IPS DF 19.7 (cell line): Measurements from ENCODE around the gene CACNA1C.

Experiments
- DNase-seq: peaks from one replicate; pipeline ENCODE4 v3.0.0-alpha.2; 2013; ENCODE audit warnings: low read depth, low spot score

Gene CACNA1C

DNA sequence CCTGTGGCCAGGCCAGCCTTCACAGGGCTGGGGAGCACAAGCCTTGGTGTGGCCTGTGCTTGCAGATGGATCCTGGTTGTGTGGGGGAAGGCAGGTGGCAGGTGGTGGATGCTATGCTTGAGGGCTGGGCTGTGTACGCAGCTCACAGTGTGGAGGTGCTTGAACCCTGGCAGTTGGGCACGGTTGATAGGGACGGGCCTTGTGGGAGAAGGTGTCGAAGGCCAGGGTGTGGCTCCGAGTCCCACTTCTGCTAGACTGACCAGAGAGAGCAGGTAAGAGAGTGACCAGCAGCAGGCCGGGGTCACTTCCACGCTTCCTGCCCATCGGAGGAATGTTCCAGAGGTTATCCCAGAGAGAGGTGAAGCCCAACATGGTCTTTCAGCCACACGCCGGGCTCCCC is 85.5 kb downstream of the CACNA1C start:
- no peak for DNase-seq

DNA sequence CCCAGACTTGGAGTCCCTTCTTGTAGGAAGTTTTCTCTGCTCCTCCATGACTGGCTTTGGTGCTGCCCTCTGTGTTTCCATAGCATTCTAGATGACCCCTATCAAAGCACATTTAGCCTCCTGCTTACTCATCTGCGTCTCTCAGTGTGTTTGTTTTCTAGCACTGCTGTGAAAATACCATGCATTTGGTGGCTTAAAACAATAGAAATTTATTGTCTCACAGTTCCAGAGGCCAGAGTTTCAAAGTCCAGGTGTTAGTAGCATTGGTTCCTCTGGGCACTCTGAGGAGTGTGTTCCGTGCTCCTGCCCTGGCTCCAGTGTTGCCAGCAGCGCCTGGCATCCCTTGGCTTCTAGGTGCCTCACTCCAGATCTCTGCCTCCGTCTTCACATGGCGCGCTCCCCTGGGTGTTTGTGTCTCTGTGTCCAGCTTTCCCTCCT is 86.1 kb downstream of the CACNA1C start:
- no peak for DNase-seq

DNA sequence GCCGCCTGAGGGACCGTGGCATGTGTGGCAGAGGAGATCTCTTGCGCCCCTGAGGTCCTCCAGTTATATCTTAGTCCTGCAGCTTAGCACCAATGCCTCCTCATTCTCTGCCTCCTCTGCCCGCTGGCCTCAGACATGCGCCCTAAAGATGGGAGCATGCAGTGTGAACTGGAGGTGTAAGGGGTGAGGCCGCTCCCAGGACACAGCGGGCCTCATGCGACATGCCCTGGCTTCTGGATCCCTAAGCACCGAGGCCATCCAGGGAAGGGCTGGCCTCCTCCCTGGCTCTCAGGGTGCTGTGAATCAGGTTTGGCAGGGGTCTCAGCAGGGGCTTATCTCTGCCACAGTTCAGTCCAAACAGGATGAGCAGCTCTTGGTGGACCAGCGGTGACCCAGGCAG is 86.9 kb downstream of the CACNA1C start:
- no peak for DNase-seq

DNA sequence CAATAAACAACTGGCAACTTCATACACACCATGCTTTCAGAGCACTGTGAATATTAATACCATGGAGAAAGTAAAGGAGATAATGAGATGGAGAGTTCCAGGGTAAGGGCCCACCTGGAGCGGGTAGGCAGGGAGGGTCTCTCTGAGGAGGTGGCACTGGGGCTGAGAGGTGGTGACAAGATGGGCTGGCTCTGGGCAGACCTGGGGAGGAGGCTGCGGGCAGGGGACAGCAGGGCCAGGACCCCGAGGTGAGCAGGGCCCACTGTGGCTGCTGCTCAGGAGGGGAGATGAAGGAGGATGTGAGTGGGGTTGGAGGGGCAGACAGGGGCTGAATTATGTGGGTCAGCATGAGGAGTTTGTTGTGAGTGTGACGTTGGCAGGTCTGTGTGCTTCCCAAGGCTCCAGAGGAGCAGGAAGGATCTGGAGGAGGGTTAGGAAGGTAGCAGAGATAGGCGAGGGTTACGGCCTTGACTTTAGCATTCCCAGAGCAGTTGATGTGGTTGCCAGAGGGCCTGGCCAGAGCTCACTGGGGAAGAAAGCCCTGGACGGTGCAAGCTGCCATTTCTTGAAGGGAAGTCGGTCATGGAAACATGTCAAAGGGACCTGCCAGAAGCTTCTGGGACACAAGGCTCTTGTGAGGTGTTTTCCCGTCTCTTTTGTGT is 88.2 kb downstream of the CACNA1C start:
- DNase-seq: no peak

DNA sequence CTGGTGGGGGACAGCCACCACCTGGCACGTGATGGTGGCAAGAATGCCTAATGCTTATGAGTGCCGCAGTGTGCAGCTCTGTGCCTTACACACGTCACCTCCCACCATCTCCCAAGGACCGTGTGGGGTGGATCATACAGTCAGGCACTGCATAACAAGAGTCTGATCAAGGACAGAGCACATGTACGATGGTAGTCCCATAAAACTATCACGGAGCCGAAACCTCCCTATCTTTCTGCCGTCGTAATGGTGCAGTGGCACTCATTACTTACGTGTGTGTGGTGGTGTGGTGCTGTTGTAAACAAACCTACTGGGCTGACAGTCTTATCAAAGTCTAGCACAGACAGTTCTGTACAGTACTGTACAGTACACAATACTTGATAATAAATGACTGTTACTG is 89.3 kb downstream of the CACNA1C start:
- DNase-seq: no peak

DNA sequence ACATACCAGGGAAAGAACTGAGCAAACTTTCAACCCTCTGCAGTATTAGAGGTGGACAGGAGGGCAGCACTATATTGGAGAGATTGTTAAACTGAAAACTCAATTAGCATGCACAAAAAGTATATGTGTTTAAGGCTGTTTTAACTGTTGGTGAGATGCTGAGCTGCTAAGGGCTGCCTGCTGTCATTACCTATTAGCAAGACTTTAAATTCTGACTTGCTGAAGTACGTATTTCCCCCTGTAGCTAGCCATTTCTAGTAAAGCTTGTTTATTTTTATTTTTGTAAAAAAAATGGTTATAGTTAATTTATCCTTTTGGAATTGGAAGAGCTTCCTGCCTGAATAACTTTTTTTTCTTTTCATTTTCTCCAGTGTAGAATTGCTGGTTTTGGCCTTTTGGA is 92.2 kb downstream of the CACNA1C start:
- DNase-seq: no peak

DNA sequence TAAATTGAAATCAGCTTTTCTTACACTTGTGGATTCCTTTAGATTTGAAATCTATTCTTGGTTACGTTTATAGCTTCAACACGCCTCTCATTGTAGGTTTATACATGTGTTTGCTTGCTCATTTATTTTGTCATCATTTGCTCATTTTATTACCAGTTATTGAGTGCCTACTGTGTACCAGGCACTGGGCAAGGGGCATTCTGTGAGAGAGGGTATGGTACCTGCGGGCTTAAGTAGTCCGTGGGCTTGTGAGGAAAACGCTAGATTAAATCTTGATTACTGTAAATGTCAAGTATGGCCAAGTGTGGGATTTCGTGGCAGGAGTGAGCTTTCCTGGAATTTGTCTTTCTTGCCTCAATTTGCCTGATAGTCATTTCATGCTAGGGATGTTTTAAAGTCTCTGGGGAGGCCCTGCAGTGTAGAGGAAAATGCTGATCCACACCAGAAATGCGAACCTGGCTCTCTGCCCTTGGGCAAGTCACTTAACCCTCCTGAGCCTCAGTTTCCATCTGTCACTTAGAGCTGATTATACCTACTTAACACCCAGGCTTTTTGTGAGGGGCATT is 92.7 kb downstream of the CACNA1C start:
- DNase-seq: no peak

DNA sequence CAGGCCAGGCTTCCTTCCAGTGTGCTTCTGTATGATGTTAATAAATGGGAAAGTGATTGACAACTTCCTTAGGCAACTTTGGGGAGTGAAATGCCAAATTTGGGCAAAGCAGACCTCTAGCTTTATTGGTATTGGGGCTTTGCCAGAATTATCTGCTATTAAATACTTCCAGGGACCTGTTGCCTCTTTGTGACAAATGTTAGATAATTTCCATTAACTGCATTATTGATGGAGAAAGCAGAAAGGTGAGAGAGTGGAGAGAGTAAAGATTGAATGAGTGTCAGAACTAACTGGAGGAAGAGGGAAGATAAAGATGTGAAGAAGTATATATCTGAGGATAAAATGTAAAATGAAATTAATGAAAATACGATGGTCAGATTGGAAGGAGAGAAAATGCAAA is 94.5 kb downstream of the CACNA1C start:
- no peak for DNase-seq

DNA sequence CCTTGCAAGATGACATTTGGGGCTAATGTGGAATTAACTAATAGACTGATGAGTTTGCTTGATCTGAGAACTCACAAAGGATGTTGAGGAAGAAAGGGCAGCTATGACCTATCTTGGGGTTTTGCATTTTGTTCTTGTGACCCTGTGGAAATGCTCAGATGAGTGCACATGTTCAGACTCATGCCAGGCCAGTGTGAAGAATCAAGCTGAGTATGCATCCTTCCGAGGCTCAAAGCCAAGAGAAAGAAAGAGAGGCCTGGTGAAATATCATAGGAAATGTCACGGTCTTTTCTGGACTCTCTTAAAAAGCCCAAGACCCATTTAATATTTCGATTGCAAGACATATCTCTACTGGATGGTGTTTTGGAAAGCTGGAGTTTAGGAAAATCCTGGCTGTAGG is 96.3 kb downstream of the CACNA1C start:
- DNase-seq: no peak

DNA sequence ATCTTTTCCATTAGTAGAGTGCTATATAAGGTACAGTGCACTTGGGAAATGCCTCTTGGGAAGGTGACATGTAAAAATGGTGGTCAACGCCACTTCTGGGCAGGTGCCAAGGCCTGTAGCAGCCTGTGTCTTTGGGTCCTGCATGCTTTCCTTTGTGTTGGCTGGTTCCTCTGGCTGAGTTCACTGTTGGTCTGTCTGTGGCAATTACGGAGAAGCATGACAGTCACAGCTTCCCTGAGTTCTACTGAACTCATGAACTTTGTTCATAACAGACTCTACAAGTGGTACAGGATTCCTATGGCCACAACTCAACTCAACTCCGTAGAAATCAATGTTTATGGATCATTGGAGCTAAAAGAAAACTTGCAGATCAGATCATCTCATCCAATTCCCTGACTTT is 98.0 kb downstream of the CACNA1C start:
- no peak for DNase-seq

DNA sequence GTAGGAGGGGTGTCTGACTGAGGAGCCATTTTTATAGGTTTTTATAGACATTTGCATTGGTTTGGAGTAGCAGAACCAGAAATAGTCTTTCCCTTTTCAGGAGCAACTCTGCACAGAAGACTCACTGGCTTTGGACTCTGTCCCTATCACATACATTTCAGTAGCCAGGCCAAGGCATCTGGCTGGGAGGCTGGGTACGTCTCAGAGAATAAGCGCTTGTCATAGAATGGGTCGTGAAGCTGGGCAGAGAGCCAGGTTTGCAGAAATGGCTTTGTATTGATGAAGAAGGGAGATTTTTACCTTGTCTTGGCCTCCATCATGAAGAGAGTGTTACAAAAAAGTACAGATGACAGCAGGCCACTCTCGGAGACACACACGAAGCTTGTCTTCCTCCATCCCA is 98.6 kb downstream of the CACNA1C start:
- DNase-seq: no peak

DNA sequence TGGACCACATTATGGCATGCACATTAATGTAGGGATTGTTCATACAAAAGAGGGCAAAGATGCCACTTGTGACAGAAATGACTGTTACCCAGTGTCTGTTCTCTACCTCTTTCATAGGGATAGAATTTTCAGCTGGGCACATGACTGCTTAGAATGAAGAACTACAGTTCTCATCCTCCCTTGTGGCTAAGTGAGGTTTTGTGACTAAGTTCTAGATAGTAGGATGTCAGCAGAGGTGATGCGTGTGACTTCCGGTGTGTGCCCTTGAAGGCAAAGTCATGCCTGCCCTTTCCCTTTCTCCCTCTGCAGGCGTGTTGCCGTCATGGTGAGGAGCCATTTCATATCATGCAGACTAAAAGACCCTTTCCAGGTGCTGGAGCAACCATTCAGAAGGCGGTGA is 99.3 kb downstream of the CACNA1C start:
- no peak for DNase-seq

DNA sequence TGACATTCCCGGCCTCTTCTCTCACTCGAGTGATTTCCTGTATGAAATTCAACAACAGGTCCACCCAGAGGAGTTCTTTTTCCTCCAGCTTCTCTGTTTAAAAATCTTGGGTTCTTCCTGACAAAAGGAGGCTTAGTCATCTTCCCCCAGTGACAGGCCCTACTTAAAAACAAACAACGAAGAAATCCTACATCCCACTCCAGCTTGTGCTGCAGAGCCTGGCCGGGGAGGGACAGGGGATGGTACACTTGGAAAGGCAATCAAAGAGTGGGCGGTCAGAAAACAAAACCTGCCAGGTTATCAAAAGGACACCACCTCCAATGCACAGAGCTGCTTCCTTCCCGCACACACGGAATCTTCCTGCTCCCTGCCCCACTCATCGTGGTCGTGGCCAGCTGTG is 101.3 kb downstream of the CACNA1C start:
- DNase-seq: no peak

DNA sequence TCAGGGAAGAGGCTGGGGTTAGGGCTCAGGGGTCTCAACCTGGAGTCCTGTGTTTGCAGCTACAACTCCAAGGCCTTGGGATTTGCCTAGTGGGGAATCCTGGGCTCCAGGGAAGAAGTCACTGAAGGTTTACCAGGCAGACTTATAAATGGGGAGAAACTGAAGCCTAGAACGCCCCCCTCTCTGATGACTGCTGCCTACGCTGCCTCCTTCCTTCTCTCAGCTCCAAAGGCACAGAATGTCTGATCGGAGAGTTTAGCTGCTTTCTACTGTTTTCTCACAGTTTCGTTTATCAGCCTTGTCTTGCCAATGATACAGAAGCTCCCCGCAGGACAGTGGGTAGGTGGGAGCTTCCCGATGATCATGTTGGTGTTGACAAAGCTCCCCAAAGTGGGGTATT is 101.7 kb downstream of the CACNA1C start:
- DNase-seq: no peak

DNA sequence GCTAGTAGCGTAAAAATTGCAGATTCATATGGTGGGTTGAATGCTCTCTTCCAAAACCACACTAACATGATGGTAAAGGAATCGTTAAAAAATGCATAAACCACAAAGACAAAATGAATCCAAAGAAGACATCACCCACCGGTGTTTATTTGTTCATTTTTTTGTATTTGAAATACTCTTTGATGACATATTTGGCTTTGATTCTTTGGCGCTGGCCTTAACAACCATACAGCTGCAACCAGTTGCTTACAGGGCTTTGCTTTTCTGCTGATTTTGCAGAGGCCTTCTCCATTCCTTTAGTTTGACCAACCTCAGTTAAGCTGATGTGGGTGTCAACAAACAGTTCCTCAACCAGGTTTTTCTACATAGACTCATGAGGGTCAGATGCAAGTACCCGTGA is 103.5 kb downstream of the CACNA1C start:
- DNase-seq: no peak

DNA sequence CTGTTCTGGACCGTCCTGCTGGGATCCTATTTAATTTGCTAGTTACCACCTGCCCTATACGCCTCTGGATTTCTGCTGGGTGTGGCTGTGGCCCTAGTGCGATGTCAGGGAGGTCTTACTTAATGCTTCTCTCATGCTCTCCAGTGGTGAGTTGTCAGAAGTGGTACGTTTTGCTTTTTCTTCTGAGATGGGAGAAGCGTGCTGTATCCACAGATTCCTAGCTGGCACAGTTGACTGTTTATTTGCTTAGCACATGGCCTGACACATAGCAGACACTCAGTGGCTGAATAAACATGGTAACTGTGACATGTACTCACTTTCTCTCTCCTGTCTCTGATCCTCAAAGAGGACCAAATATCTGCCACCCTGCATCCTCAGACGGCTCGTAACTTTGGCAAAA is 107.3 kb downstream of the CACNA1C start:
- DNase-seq: no peak

DNA sequence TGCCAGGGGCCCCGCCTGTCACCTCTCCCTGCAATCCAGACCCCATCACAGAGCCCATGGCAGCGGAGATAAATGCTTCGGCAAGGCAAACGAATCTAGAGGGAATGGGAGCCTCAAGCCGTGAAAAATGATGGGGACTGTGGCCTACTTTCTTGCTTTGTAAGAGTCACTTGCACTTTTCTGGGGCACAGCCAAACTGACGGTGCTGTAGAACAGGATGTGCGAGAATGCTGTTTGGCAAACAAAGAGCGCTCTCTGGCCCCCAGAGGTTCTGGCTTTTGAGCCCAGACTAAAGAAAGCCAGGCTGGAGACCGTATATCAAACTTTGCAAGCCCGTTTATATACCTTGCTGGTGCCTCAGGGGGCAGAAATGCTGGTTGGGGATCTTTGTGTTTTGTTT is 108.7 kb downstream of the CACNA1C start:
- no peak for DNase-seq

DNA sequence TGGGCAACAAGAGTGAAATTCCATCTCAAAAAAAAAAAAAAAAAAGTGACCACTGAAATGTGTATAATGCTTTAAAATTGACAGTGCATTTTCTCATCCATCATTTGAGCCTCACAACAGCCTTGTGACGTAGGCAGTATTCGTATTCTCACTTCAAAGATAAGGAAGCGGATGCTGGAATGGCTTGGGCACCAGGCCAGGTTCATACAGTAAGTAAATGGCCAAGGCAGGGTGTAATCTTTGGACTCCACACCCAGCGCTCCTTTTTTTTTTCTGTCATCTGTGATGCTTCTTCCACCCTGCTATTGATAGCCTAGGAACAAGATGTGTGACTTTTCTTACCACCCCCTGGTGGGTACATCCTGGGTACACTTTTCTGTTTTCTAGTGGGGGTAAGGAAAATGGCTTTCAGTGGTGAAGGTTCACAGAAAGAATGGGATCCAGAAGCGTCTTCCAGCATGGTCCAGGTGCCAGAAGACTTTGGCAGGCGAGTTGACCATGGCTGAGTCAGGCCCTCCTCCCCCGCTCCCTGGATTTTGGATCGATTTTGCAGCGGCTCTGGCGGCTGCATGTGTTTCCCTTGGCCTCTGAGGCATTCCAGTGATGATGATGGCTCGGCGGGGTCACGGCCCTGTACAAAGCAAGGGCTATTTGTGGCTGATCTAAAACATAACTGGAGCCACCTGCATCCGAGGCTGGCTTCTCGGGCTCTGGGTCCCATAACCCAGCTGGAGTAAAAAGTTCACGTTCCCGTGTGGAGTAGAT is 110.6 kb downstream of the CACNA1C start:
- DNase-seq: no peak

DNA sequence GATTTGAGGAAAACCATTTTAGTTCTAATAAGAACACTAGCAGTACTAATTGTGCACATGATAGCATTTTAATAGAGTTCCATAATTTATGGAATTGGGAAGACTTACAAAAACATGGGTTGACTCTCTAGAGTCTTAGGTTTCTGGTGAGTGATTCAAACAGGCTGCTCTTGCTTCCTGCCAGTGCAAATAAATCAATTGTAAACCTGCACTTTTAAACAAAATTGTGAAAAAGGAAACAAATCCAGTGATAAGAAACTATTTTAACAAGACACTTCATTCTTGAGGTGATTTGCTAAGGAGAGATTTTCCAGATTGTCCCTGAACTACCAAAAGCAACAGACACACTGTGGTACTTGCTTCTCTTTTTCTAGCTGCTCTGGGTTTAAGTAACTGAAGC is 112.2 kb downstream of the CACNA1C start:
- no peak for DNase-seq

DNA sequence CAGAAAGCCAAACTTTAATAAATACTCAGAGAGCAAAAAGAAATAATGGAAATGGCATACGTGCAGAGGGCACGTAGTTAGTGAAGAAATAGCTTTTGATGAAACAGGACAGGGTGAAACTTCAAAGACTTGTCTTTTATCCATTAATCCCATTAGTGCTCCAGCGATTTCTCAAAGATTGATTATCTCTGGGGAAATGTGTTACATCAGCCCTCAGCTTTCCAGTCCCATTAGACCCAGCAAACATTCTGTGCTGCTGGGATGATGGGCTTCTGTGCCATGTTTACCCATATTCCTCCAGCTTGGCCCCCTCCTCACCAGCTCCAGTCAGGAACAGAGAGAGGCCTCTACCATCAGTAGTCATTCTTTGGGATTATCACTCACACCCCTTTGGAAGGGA is 113.1 kb downstream of the CACNA1C start:
- no peak for DNase-seq

DNA sequence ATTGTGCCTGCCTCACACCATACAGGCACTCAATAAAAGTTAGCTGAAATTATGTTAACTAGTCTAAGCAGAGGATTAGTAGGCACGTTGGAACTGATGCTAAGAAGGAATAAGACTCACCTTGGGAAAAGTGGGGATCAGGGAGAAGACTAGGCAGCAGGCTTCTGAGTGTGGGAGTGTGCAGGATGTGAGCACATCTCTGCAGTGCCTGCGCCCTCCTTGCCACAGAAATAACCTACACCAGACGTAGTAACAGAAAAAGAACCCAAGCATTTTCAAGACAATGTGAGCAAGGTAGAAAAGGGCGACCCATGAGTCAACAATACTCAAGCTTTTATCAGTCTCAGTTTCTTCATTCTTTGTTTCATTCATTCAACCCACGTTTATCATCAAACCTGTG is 113.9 kb downstream of the CACNA1C start:
- no peak for DNase-seq

DNA sequence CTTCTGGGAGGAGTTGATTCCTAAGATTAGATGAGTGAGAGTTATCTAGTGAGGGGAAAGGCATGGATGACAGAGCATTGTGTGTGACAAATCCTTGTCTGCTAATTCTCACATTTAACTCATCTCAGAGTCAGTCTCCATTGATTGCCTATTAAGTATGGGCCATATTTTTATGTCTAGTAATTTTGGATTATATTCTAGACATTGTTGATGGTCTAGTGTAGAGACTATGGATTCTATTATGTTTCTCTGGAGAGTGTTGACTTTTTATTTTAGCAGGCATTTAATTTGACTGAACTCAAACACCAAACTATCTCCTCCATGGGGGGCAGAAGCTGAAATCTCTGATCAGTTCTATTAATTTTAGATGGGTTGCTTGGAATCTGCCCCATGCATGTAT is 114.4 kb downstream of the CACNA1C start:
- no peak for DNase-seq

DNA sequence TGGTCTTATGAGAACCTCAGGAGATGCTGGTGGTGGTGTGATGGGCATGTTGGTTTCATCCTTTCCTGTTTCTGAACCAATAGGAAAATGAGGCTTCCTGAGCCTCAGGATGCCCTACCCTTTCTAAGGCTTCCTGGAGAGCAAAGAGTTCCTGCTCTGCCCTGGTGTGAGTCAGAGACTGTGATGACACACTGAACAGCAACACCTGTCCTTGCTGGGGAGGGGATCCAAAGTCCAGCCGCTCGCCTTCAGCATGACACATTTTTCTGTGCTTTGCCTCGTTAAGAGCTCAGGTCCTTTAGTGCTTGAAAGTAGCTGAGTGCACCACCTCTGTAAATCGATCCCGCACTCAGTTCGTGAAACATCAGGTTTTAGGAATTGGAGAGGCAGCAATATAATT is 116.0 kb downstream of the CACNA1C start:
- no peak for DNase-seq
